NT2/D1 (cell line): ENCODE results near the gene LYPLA2.
"Not testable (repeated sequence)": the region's sequence is repeated elsewhere in the genome, so short reads cannot be mapped to it uniquely, and the experiment has no call there.

Experiments
- DNase-seq: peaks from one replicate; pipeline ENCODE4 v3.0.0-alpha.2; 2011; ENCODE audit warnings: low read depth, low spot score
- H3K27me3 ChIP-seq: 2 replicates; pipeline ENCODE4 v1.6.0; 2011; ENCODE audit warnings: mild to moderate bottlenecking; ENCODE audit not compliant: insufficient read length, insufficient read depth
- H3K36me3 ChIP-seq: 2 replicates; pipeline ENCODE4 v1.6.1; 2011; ENCODE audit warnings: mild to moderate bottlenecking, low read length, mixed read lengths; ENCODE audit not compliant: insufficient read depth, insufficient read length
- H3K4me1 ChIP-seq: 2 replicates; pipeline ENCODE4 v1.5.1; 2011; ENCODE audit not compliant: insufficient read depth, insufficient read length
- H3K4me3 ChIP-seq: 2 replicates; pipeline ENCODE4 v1.5.1; 2011; ENCODE audit warnings: low read depth; ENCODE audit not compliant: insufficient read length
- H3K9ac ChIP-seq: 2 replicates; pipeline ENCODE4 v1.6.0; 2011; ENCODE audit warnings: low read depth; ENCODE audit not compliant: insufficient read length
- H3K9me3 ChIP-seq: 2 replicates; pipeline ENCODE4 v1.5.1; 2011; ENCODE audit warnings: mild to moderate bottlenecking, low read length; ENCODE audit not compliant: insufficient read depth
- SUZ12 ChIP-seq: IDR thresholded peaks from 2 replicates; pipeline ENCODE4 v1.6.1; 2011; ENCODE audit not compliant: insufficient read length, insufficient read depth; ENCODE audit errors: extremely low read depth
- YY1 ChIP-seq: IDR thresholded peaks from 2 replicates; pipeline ENCODE4 v1.6.1; 2011; ENCODE audit not compliant: insufficient read length, insufficient read depth
- ZNF274 ChIP-seq: IDR thresholded peaks from 2 replicates; pipeline ENCODE4 v1.6.1; 2011; ENCODE audit warnings: mild to moderate bottlenecking, low read depth, low read length

LYPLA2 gene

DNA sequence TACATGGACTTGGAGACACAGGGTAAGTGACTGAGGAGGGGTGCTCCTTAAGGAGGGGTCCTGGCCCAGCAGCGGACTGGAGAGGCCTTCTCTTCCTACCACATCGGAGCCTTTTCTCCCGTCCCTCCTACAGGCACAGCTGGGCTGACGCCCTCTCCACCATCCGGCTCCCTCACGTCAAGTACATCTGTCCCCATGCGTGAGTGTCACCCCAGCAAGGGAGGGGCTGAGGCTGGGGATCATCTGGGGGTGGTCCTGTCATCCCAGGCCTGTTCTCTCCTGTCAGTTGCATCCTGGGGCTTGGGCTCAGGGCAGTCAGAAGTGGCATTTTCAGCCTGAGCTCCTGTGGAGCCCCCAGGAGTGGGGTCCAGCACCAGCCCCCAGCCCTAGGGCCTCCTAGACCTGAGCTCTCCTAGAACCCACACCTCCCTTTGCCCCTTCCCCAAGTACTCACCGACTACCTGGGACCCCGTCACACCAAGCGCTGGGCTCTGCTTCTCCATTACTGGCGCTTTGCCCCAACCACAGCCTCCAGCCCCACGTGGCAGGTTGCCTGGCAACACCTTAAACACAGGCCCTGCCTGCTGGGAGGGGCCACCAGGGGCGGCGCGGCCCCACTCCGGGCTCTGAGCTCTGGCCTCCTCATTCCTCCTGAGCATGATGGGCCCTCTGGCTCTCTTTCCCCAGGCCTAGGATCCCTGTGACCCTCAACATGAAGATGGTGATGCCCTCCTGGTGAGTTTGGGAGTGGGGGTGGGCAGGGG, 2.3 kb downstream of the LYPLA2 start:
- no peak for TF ChIP-seq SUZ12
- TF ChIP-seq ZNF274 = no peak
- TF ChIP-seq YY1 = no peak
- DNase-seq = no peak
- Histone ChIP-seq H3K4me3 (no peak overlapping the region), H3K27me3 (no peaks in the 10 kb centered on the region), H3K9me3 (no peaks in the 10 kb centered on the region), H3K36me3 (peaks cover 54% of the 10 kb centered on the region), H3K4me1 (peaks cover 2% of the 10 kb centered on the region), H3K9ac (peak overlapping the region; percentile 80)

DNA sequence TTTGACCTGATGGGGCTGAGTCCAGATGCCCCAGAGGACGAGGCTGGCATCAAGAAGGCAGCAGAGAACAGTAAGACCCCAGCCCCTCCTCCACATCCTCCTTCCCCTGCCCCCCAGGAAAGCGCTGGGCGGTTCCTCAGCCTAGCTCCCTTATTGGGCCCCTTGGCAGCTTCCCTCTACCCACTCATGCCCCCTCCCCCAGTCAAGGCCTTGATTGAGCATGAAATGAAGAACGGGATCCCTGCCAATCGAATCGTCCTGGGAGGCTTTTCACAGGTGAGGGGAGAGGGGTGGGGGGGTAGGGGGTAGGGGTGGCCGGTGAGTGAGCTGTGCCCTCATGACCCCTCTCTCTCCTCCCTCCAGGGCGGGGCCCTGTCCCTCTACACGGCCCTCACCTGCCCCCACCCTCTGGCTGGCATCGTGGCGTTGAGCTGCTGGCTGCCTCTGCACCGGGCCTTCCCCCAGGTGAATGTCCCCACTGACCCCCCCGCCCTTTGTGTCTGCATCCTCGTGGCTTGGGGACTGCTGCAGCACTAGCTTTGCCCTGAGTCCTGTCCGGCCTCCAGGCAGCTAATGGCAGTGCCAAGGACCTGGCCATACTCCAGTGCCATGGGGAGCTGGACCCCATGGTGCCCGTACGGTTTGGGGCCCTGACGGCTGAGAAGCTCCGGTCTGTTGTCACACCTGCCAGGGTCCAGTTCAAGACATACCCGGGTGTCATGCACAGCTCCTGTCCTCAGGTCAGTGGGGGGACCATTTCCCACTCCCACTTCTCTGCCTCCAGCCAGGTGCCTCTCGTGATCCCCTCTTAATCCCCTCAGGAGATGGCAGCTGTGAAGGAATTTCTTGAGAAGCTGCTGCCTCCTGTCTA, 3.2 kb downstream of the LYPLA2 start:
- H3K27me3 ChIP-seq = no peaks in the 10 kb centered on the region
- H3K36me3 ChIP-seq = peaks cover 57% of the 10 kb centered on the region
- DNase-seq = no peak
- peaks cover 7% of the 10 kb centered on the region for H3K4me1 ChIP-seq
- H3K9ac ChIP-seq = no peak overlapping the region
- TF ChIP-seq SUZ12 (no peak), YY1 (no peak), ZNF274 (no peak)
- no peaks in the 10 kb centered on the region for H3K9me3 ChIP-seq
- no peak overlapping the region for H3K4me3 ChIP-seq

DNA sequence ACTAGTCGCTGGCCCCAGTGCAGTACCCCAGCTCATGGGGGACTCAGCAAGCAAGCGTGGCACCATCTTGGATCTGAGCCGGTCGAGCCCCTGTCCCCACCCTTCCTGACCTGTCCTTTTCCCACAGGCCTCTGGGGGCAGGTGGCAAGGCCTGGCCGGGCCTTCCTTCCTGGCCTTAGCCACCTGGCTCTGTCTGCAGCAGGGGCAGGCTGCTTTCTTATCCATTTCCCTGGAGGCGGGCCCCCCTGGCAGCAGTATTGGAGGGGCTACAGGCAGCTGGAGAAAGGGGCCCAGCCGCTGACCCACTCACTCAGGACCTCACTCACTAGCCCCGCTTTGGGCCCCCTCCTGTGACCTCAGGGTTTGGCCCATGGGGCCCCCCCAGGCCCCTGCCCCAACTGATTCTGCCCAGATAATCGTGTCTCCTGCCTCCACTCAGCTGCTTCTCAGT, 3.8 kb downstream of the LYPLA2 start:
- H3K4me3 ChIP-seq, H3K9me3 ChIP-seq, DNase-seq, H3K27me3 ChIP-seq, H3K4me1 ChIP-seq, H3K9ac ChIP-seq: not testable (repeated sequence)
- peaks cover 57% of the 10 kb centered on the region for H3K36me3 ChIP-seq

DNA sequence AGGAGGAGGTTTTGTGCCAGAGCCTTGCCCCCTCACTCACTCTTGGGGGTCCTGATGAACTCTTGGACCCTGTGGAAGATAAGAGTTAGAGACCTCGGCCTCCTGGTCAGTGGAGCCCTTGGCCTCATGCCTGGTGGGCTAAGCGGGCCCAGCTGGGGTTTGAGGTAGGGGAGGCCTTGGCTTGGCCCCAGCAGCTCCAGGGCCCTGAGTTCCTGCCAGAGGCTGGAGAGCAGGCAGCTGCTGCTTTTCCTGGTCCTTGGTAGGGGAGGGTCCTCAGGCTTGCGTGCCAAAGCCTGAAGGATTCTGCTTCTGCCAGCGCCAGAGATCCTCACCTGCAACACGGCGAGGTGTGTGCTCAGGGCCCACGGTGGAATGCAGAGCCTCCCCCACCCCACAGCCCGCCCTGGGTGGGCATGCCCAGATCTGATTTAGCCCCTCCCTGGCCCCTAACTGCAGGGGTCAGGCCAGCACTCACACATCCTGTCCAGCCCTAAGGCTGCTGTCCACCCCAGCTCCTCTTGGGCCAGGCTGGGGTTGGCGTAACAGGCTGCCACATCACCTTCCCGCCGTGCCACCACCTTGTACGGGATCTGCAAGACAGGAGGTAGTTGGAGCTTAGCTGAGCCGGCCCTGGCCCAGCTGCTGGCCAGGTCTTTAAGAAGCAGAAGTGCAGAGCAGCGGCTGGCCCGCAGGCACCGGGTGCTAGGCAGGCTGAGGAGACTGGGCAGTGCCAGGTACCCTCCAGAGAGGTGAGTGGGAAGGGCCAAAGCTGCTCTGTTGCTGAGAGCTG, 4.9 kb downstream of the LYPLA2 start:
- peaks cover 57% of the 10 kb centered on the region for H3K36me3 ChIP-seq
- H3K4me1 ChIP-seq = peaks cover 7% of the 10 kb centered on the region
- H3K4me3 ChIP-seq = no peak overlapping the region
- no peaks in the 10 kb centered on the region for H3K9me3 ChIP-seq
- H3K27me3 ChIP-seq = no peaks in the 10 kb centered on the region
- DNase-seq = no peak
- TF ChIP-seq YY1 = no peak
- no peak for TF ChIP-seq SUZ12
- TF ChIP-seq ZNF274 = no peak
- H3K9ac ChIP-seq = no peak overlapping the region

DNA sequence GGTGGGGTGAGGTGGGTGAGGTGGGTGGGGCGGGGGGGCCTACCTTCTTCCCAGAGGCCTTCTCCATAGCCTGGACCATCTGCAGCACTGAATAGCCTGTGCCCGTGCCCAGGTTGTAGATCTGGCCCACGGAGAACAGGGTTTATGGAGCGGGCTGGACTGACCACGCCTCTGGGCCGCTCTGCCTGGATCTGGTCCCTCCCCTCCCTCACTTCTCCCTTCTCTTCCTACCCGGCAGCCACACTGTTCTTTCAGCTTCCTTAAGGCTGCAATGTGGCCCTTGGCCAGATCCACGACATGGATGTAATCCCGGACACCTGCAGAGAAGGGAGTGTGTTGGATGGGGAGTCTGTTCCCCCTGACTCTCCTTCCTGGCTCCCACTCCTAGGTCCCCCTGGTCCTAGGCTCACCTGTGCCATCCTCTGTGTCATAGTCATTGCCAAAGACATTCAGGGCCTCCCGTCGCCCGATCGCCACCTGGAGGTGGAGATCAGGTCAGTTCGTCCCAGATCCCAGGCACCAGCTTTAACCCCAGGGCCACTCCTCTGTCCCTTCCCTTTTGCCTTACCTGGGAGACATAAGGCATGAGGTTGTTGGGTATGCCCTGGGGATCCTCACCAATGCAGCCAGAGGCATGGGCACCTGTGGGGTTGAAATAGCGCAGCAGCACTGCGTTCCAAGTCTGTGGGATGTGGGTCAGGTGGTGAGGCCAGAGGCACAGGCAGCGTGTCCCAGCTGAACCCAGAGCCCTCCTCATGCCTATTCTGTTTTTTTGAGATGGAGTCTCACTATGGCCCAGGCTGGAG, 5.7 kb downstream of the LYPLA2 start:
- Histone ChIP-seq H3K9ac (no peak overlapping the region), H3K4me3 (no peak overlapping the region), H3K9me3 (no peaks in the 10 kb centered on the region), H3K27me3 (peaks cover 3% of the 10 kb centered on the region), H3K36me3 (peaks cover 57% of the 10 kb centered on the region), H3K4me1 (peaks cover 9% of the 10 kb centered on the region)
- TF ChIP-seq YY1 = no peak
- TF ChIP-seq SUZ12 = no peak
- no peak for DNase-seq

DNA sequence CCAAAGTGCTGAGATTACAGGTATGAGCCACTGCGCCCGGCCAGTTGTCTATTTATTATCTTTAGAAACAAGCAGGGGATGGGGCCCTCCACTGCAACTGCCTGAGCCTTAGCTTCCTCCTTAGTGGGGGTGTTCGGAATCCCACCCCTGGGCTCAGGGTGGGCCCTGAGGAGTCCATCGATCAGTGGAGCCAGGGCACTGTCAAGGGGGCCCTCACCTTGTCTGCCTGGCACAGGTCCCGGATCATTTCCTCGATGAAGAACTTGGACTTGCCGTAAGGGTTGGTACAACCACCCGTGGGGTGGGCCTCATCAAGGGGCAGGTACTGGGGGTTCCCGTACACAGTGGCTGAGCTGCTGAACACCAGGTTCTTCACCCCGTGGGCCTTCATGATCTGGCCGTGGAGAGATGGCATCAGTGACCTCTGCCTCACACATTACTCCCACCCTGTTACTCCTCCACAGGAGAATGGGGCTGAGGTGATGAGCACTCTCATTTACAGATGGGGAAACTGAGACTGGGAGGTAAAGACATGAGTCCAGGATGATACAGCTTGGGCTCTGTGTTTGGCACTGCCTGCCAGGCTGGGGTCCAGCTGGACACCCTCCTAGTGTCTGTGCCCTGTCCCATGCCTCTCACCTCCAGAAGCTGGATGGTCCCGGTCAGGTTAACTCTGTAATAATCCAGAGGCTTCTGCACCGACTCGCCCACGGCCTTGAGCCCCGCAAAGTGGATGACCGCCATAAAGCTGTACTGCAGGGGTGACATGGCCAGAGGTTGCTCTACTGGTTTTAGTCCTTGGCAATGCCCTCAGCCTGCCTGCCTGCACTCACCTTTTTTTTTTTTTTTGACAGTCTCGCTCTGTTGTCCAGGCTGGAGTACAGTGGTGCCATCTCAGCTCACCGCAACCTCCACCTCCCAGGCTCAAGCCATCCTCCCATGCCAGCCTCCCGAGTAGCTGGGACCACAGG, 6.8 kb downstream of the LYPLA2 start:
- H3K4me1 ChIP-seq = peaks cover 9% of the 10 kb centered on the region
- H3K4me3 ChIP-seq = no peak overlapping the region
- TF ChIP-seq ZNF274 (no peak), SUZ12 (no peak), YY1 (no peak)
- no peak overlapping the region for H3K9ac ChIP-seq
- H3K36me3 ChIP-seq = peaks cover 53% of the 10 kb centered on the region
- no peak for DNase-seq
- H3K27me3 ChIP-seq = peaks cover 9% of the 10 kb centered on the region
- no peaks in the 10 kb centered on the region for H3K9me3 ChIP-seq
